SIG-M5 treated with dmso at 0.1 percent for 504 hours (cell line): ENCODE measurements around the gene NKX2-8.
"Not testable (repeated sequence)": the region's sequence is repeated elsewhere in the genome, so short reads cannot be mapped to it uniquely, and the experiment has no call there.

Experiments used
- DNase-seq: peaks from one replicate; lab custom pipeline; 2025; ENCODE audit not compliant: unreplicated experiment; lab: John Stamatoyannopoulos, UW

The NKX2-8 gene

GRCh38 chr14:36580141-36580855, 2.1 kb downstream of the NKX2-8 start:
- no peak for DNase-seq

GRCh38 chr14:36579573-36580140, 2.8 kb downstream of the NKX2-8 start:
- DNase-seq: no peak

- DNase-seq: no peak
These were observed 3.3 kb downstream of the NKX2-8 start for GRCh38 chr14:36579001-36579555.

GRCh38 chr14:36570065-36570464, 12.3 kb downstream of the NKX2-8 start:
- no peak for DNase-seq

GRCh38 chr14:36556811-36557433, 25.5 kb downstream of the NKX2-8 start:
- DNase-seq: peak; percentile 4

GRCh38 chr14:36555998-36556743, 26.2 kb downstream of the NKX2-8 start:
- no peak for DNase-seq

- DNase-seq: peak; percentile 47
These were observed 28.7 kb downstream of the NKX2-8 start for GRCh38 chr14:36553656-36554260.

GRCh38 chr14:36550899-36551298, 31.5 kb downstream of the NKX2-8 start:
- no peak for DNase-seq

GRCh38 chr14:36544280-36544679, 38.1 kb downstream of the NKX2-8 start:
- not testable (repeated sequence) for DNase-seq

GRCh38 chr14:36538051-36538450, 44.4 kb downstream of the NKX2-8 start:
- DNase-seq: no peak
